ENCODE data around the gene ARMH3. TPM values are rescaled to one million over a fixed set of nuclear protein-coding genes. Genes with fewer than 3 reads are reported as not detected.

Gene ARMH3
- total RNA-seq, 1 donor from 2014 or later, result 34.4 TPM

DNA sequence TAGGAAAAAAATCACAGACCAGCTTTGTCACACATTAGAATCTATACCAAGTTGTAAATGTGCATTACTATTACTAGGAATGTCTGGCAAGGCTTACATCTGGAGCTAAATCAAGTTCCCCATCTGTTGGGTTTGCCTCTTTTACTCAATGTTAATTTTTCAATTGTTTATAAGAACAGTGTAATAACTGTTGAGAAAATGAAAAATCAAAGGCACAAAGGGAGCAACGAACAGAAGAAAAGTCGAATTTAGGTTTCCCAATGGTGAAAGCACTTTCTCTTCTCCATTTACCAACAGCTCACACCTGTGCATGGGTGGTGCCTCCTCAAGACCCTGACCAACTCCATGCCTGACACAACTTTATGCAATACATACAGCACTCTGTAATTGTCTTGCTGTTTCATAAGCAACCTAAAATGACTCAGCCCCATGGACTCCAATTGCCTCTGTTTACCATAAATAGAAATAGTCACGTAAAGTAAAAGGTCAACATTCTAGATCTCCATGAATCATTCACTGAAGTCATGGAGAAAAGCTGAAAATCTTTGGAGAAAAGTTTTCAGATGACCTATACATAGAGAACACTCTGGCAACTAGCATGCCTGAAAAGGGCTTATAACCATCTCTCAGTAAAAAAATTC lies 116.8 kb downstream of the ARMH3 start:
- H3K27me3 Mint-ChIP-seq, result no peaks in the 10 kb centered on the region
- no peaks in the 10 kb centered on the region for H3K9me3 Mint-ChIP-seq (ENCODE audit: low read depth)
- peaks cover 1% of the 10 kb centered on the region for H3K4me1 Mint-ChIP-seq (ENCODE audit: low read depth)
- no peak overlapping the region for H3K27ac Mint-ChIP-seq
- DNase-seq (ENCODE audit: low spot score, unreplicated experiment), result no peak
- H3K36me3 Mint-ChIP-seq (ENCODE audit: insufficient read depth), result peaks cover 4% of the 10 kb centered on the region
- TF ChIP-seq, protein P1, sequence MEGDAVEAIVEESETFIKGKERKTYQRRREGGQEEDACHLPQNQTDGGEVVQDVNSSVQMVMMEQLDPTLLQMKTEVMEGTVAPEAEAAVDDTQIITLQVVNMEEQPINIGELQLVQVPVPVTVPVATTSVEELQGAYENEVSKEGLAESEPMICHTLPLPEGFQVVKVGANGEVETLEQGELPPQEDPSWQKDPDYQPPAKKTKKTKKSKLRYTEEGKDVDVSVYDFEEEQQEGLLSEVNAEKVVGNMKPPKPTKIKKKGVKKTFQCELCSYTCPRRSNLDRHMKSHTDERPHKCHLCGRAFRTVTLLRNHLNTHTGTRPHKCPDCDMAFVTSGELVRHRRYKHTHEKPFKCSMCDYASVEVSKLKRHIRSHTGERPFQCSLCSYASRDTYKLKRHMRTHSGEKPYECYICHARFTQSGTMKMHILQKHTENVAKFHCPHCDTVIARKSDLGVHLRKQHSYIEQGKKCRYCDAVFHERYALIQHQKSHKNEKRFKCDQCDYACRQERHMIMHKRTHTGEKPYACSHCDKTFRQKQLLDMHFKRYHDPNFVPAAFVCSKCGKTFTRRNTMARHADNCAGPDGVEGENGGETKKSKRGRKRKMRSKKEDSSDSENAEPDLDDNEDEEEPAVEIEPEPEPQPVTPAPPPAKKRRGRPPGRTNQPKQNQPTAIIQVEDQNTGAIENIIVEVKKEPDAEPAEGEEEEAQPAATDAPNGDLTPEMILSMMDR (IDR thresholded peaks at IDR 0.05; ENCODE audit: unreplicated experiment), result no peak
- H3K4me3 Mint-ChIP-seq (ENCODE audit: low read depth), result no peak overlapping the region

DNA sequence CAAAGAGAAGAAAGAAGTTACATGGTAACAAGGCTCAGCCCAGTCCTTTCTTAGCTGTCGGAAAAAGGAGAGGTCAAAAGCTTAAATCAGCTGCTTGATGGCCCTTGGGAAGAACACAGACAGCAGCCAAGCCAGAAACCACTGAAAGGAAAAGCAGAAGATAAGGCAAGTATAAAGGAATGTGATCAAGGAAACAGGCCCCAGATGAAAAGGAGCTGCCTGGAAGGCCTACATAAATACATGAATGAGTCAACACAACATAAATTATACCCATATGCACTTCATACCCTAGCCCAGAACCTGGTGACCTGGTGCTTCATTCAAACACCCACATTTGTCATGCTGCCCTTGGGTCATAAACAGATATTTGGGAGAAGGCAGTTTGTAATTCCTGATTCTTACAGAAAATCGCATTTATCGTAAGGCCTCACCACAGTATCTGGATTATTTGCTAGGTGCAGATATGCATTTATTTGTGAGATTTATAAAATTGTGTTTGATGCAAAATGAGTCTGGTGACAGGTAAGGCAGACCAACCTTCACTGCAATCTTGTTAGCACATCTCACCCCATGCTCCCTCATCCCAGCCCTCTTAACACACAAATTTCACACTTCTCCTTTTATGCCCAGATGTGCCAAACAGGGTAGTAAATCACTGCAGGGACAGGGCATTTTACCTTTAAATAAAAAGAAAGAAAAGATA lies 117.5 kb downstream of the ARMH3 start:
- Mint-ChIP-seq H3K4me3 (ENCODE audit: low read depth) (no peak overlapping the region), H3K27ac (no peak overlapping the region), H3K9me3 (ENCODE audit: low read depth) (no peaks in the 10 kb centered on the region), H3K4me1 (ENCODE audit: low read depth) (peaks cover 1% of the 10 kb centered on the region), H3K27me3 (no peaks in the 10 kb centered on the region), H3K36me3 (ENCODE audit: insufficient read depth) (peaks cover 3% of the 10 kb centered on the region)
- TF ChIP-seq, protein P1 (IDR thresholded peaks at IDR 0.05; ENCODE audit: unreplicated experiment), result no peak
- no peak for DNase-seq (ENCODE audit: low spot score, unreplicated experiment)

DNA sequence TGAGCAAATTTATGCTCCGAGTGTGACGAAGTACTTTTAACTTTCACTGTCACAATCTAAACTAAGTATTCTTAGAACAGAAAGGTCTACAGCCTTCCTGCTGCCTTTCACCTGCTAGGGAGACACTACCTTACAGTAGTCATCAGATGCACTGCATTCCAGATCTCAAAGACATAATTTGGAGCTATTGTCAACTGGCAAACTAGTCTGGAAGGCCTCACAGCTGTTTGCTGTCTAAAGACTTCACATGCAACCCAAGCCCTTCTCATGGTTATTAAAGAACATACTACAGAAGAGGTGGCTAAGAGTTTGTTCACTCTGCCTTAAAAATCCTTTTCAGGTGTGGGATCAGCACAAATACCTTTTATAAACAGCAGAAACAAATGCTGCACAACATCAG lies 120.5 kb downstream of the ARMH3 start:
- DNase-seq (ENCODE audit: low spot score, unreplicated experiment), result no peak
- H3K9me3 Mint-ChIP-seq (ENCODE audit: low read depth), result no peaks in the 10 kb centered on the region
- TF ChIP-seq, protein P1 (IDR thresholded peaks at IDR 0.05; ENCODE audit: unreplicated experiment), result no peak
- no peaks in the 10 kb centered on the region for H3K36me3 Mint-ChIP-seq (ENCODE audit: insufficient read depth)
- H3K4me1 Mint-ChIP-seq (ENCODE audit: low read depth), result peaks cover 1% of the 10 kb centered on the region
- H3K4me3 Mint-ChIP-seq (ENCODE audit: low read depth), result no peak overlapping the region
- peak overlapping the region; percentile 20 for H3K27ac Mint-ChIP-seq
- H3K27me3 Mint-ChIP-seq, result no peaks in the 10 kb centered on the region

DNA sequence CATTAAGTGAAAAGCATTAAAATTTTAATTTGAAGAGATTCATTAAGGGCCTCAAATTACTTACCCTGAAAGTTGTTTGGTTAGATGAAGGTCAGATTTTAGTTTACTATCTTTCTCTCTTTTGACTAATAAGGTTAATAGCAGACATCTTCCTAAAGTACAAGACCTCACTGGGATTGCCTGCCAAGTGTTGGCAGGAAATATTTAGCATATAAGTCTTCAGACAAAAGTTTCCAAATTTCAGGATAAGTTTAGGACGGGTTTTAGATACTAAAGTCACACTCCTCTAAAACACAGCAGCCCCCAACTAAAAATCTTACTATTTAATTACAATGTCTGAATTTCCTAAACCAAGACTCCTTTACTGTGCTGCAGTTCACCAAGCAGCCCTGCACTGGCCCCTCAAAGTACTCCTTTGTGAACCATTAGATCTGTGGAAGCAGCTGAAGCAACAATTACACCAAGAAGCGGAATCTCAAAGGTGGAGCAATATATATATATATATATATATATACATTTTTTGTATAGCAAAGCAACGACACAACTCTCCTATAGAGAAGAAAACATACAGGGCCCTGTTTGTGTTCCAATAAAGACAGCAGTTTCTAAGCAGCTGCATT lies 121.2 kb downstream of the ARMH3 start:
- Mint-ChIP-seq H3K9me3 (ENCODE audit: low read depth) (no peaks in the 10 kb centered on the region), H3K4me1 (ENCODE audit: low read depth) (peaks cover 1% of the 10 kb centered on the region), H3K36me3 (ENCODE audit: insufficient read depth) (no peaks in the 10 kb centered on the region), H3K27ac (no peak overlapping the region), H3K27me3 (no peaks in the 10 kb centered on the region), H3K4me3 (ENCODE audit: low read depth) (no peak overlapping the region)
- no peak for DNase-seq (ENCODE audit: low spot score, unreplicated experiment)
- TF ChIP-seq, protein P1 (IDR thresholded peaks at IDR 0.05; ENCODE audit: unreplicated experiment), result no peak

DNA sequence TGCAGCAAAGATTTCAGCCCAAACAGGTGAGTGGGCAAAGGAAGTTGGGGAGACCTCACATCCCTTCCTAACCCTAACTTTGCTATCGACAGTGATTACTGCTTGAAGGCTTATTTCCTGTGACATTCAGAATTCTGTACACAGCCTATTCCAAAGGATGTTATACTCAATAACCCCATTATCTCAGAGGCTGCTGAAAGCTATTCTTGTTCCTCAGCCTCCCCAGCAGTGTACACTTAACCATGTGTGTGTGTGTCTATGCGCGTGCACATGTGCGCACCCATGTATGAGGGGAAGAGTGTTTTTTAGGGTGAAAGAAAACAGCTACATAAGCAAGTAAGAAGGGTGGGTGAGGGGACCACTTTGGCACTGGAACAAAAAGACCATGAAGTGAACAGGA lies 122.0 kb downstream of the ARMH3 start:
- no peak for DNase-seq (ENCODE audit: low spot score, unreplicated experiment)
- H3K27ac Mint-ChIP-seq, result no peak overlapping the region
- no peak overlapping the region for H3K4me3 Mint-ChIP-seq (ENCODE audit: low read depth)
- H3K36me3 Mint-ChIP-seq (ENCODE audit: insufficient read depth), result no peaks in the 10 kb centered on the region
- H3K4me1 Mint-ChIP-seq (ENCODE audit: low read depth), result peaks cover 1% of the 10 kb centered on the region
- TF ChIP-seq, protein P1 (IDR thresholded peaks at IDR 0.05; ENCODE audit: unreplicated experiment), result no peak
- H3K9me3 Mint-ChIP-seq (ENCODE audit: low read depth), result no peaks in the 10 kb centered on the region
- H3K27me3 Mint-ChIP-seq, result no peaks in the 10 kb centered on the region

All from progenitor cell of endocrine pancreas (in vitro differentiated cells).